KMS-11 (cell line): ENCODE results near the gene RTCB.
A peak's percentile ranks its signal among the peaks of the same experiment; 100 is the strongest.

Experiments
- H2AFZ ChIP-seq: fragments of 200-600 bp; sonication (generic); 2 replicates; pipeline ENCODE4 v1.6.1; 2016; ENCODE audit warnings: antibody characterized with exemption, mixed run types, low read depth
- H3K27ac ChIP-seq: fragments of 200-600 bp; sonication (generic); 2 replicates; pipeline ENCODE4 v1.6.1; 2016; ENCODE audit warnings: mild to moderate bottlenecking, mixed run types
- H3K27me3 ChIP-seq: fragments of 200-600 bp; sonication (generic); 2 replicates; pipeline ENCODE4 v1.6.1; 2017; ENCODE audit warnings: mild to moderate bottlenecking, low read depth, mixed run types, moderate library complexity; ENCODE audit not compliant: insufficient read depth
- H3K36me3 ChIP-seq: fragments of 200-600 bp; sonication (generic); 2 replicates; pipeline ENCODE4 v1.6.1; 2017; ENCODE audit warnings: mild to moderate bottlenecking, mixed run types; ENCODE audit not compliant: insufficient read depth
- H3K4me1 ChIP-seq: fragments of 200-600 bp; sonication (generic); 2 replicates; pipeline ENCODE4 v1.6.1; 2016; ENCODE audit warnings: mild to moderate bottlenecking, low read depth, mixed run types; ENCODE audit not compliant: poor library complexity, severe bottlenecking
- H3K4me2 ChIP-seq: fragments of 200-600 bp; sonication (generic); 2 replicates; pipeline ENCODE4 v1.7.0; 2016; ENCODE audit warnings: mild to moderate bottlenecking, mixed run types
- H3K4me3 ChIP-seq: fragments of 200-600 bp; sonication (generic); IDR thresholded peaks from 2 replicates; pipeline ENCODE4 v1.6.1; 2017; ENCODE audit warnings: low read depth, low read length, mixed read lengths; ENCODE audit not compliant: insufficient read depth
- H3K79me2 ChIP-seq: fragments of 200-600 bp; sonication (generic); 2 replicates; pipeline ENCODE4 v1.6.1; 2016; ENCODE audit warnings: low read depth, mixed run types; ENCODE audit not compliant: insufficient read depth
- H3K9ac ChIP-seq: fragments of 200-600 bp; sonication (generic); 2 replicates; pipeline ENCODE4 v1.6.1; 2016; ENCODE audit warnings: mild to moderate bottlenecking, mixed run types
- H4K20me1 ChIP-seq: fragments of 200-600 bp; sonication (generic); 2 replicates; pipeline ENCODE4 v1.6.1; 2016; ENCODE audit warnings: mild to moderate bottlenecking, mixed run types; ENCODE audit not compliant: insufficient read depth
- CTCF ChIP-seq: fragments of 200-600 bp; sonication (generic); conservative IDR thresholded peaks from 2 replicates; pipeline ENCODE4 v1.6.1; 2017; ENCODE audit warnings: low read depth, mild to moderate bottlenecking, antibody characterized with exemption, low read length, moderate library complexity, mixed read lengths

RTCB gene

GRCh38 chr22:32411829-32412592 is at the start of gene RTCB:
Gene RTCB (minus strand): TSS chr22:32412247. CDS start chr22:32412156, 91 bp downstream.
- no peak for TF ChIP-seq CTCF
- Histone ChIP-seq H2AFZ (peak within 1 kb of the TSS; percentile 83), H3K36me3 (no peaks in the 10 kb centered on the region; the same call in 1 of the 2 replicates), H3K4me1 (peaks cover 84% of the 10 kb centered on the region), H3K79me2 (peaks cover 38% of the 10 kb centered on the region), H3K4me3 (peak within 1 kb of the TSS; percentile 8), H3K27me3 (no peaks in the 10 kb centered on the region), H3K27ac (peak within 1 kb of the TSS; percentile 68), H3K4me2 (peak within 1 kb of the TSS; percentile 88), H3K9ac (peak within 1 kb of the TSS; percentile 86), H4K20me1 (no peaks in the 10 kb centered on the region)

- no peaks in the 10 kb centered on the region for H3K36me3 ChIP-seq
- H3K4me2 ChIP-seq = no peak overlapping the region
- no peaks in the 10 kb centered on the region for H3K4me1 ChIP-seq
- H3K27ac ChIP-seq = no peak overlapping the region
- H3K79me2 ChIP-seq = no peaks in the 10 kb centered on the region
- H2AFZ ChIP-seq = no peak overlapping the region
- H3K27me3 ChIP-seq = no peaks in the 10 kb centered on the region
- no peak for TF ChIP-seq CTCF
- H4K20me1 ChIP-seq = no peaks in the 10 kb centered on the region
- no peak overlapping the region for H3K4me3 ChIP-seq
- H3K9ac ChIP-seq = no peak overlapping the region
Observed at GRCh38 chr22:32457031-32457430, 45.0 kb upstream of the RTCB start.

GRCh38 chr22:32448980-32449379 is 36.9 kb upstream of the RTCB start:
- Histone ChIP-seq H2AFZ (no peak overlapping the region), H3K4me3 (no peak overlapping the region), H3K79me2 (no peaks in the 10 kb centered on the region), H3K9ac (no peak overlapping the region), H4K20me1 (no peaks in the 10 kb centered on the region), H3K27ac (no peak overlapping the region), H3K4me2 (no peak overlapping the region), H3K27me3 (no peaks in the 10 kb centered on the region), H3K36me3 (no peaks in the 10 kb centered on the region), H3K4me1 (no peaks in the 10 kb centered on the region)
- TF ChIP-seq CTCF = no peak

- Histone ChIP-seq H4K20me1 (no peaks in the 10 kb centered on the region), H3K4me2 (no peak overlapping the region), H3K27ac (no peak overlapping the region), H3K79me2 (no peaks in the 10 kb centered on the region), H3K4me3 (no peak overlapping the region), H3K9ac (no peak overlapping the region), H3K4me1 (no peaks in the 10 kb centered on the region), H3K27me3 (no peaks in the 10 kb centered on the region), H2AFZ (no peak overlapping the region), H3K36me3 (no peaks in the 10 kb centered on the region)
- TF ChIP-seq CTCF = no peak
Observed at GRCh38 chr22:32446321-32446720, 34.3 kb upstream of the RTCB start.
